NCI-H1092 treated with DMSO at 0.1 percent for 48 hours (cell line): ENCODE results near the gene C5orf46.
A peak's percentile ranks its signal among the peaks of the same experiment; 100 is the strongest.

Experiments used
- DNase-seq: peaks from one replicate; lab custom pipeline; 2025; lab: John Stamatoyannopoulos, UW

Gene C5orf46

GRCh38 chr5:147857302-147858129 lies 48.8 kb downstream of the C5orf46 start:
- peak; percentile 4 for DNase-seq

GRCh38 chr5:147856801-147857200 lies 49.5 kb downstream of the C5orf46 start:
- DNase-seq, result no peak

GRCh38 chr5:147855774-147856069 lies 50.6 kb downstream of the C5orf46 start:
- no peak for DNase-seq

GRCh38 chr5:147854894-147855773 lies 51.2 kb downstream of the C5orf46 start:
- no peak for DNase-seq

- no peak for DNase-seq
Measured at GRCh38 chr5:147854331-147854730, 52.0 kb downstream of the C5orf46 start.

- DNase-seq, result no peak
Measured at GRCh38 chr5:147853372-147853987, 52.9 kb downstream of the C5orf46 start.

- no peak for DNase-seq
Measured at GRCh38 chr5:147852365-147852764, 54.0 kb downstream of the C5orf46 start.

GRCh38 chr5:147851578-147851977 lies 54.8 kb downstream of the C5orf46 start:
- DNase-seq, result no peak

GRCh38 chr5:147849226-147849625 lies 57.1 kb downstream of the C5orf46 start:
- no peak for DNase-seq

GRCh38 chr5:147845618-147846017 lies 60.7 kb downstream of the C5orf46 start:
- no peak for DNase-seq

GRCh38 chr5:147844846-147845245 lies 61.5 kb downstream of the C5orf46 start:
- DNase-seq, result no peak

GRCh38 chr5:147842869-147843268 lies 63.5 kb downstream of the C5orf46 start:
- no peak for DNase-seq
